T-helper 1 cell treated with Interleukin-12 subunit alpha and Interleukin-12 subunit beta and Interleukin-4 antibody, amounts not matched to agents 30 μg/mL and 1 μg/mL, for 36 hours (primary cell): ENCODE measurements around the gene CACFD1.

ENCODE experiments used
- H3K27ac Mint-ChIP-seq: one replicate; pipeline ENCODE4 v1.8.0; 2021; ENCODE audit warnings: mild to moderate bottlenecking, mixed read lengths
- H3K27me3 Mint-ChIP-seq: one replicate; pipeline ENCODE4 v1.8.0; 2021; ENCODE audit warnings: low read depth, mixed read lengths
- H3K36me3 Mint-ChIP-seq: one replicate; pipeline ENCODE4 v1.8.0; 2021; ENCODE audit warnings: low read depth, mixed read lengths
- H3K4me1 Mint-ChIP-seq: one replicate; pipeline ENCODE4 v1.8.0; 2021; ENCODE audit warnings: low read depth, mixed read lengths
- H3K4me3 Mint-ChIP-seq: one replicate; pipeline ENCODE4 v1.8.0; 2021; ENCODE audit warnings: mild to moderate bottlenecking, moderate library complexity, mixed read lengths
- H3K9me3 Mint-ChIP-seq: one replicate; pipeline ENCODE4 v1.8.0; 2021; ENCODE audit warnings: mixed read lengths

The CACFD1 gene

DNA sequence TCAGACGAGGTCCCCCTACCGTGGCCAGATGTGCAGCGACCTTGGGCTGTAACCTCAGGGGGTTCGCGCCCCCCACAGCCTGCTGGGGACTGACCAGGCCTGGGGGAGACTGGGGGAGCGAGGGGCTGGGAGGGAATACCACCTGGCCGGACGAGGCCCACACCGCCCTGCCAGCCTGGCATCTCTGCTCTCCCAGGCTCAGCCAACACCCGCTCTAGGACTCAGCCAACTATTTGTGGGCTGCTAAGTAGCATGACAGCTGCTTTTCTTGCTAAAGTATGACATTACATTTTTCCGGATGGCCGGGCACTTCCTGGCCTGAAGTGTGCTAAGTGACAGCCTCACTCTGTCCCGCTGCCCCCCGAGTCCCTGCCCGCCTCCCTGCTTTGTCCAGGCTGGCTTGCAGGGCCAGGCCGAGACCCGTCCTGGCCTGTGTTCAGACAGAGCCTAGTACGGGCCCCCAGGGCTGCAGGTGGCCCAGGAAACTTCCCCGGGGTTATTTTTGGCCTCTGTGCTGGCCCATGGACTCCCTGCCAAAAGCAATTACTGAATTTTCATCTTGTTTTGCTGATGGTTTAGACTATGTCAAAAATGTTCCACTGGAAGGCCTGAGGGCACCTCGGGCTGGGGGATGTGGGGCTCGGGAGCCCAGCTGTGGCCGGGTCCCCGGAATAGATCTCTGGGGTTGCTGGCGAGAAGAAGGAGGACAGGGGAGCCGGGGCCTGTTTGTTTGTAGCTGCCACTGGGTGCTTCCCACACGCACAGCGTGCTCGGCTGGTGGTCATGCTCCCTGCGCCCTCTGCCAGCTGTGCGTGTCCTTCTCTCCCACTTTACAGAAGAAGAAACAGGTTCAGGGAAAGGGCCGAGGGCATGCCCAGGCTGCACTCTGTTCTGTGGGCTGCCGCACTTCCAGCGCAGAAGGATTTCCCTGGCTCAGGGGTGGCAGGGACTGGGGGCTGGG is 32.6 kb downstream of the CACFD1 start:
- no peak overlapping the region for H3K4me3 Mint-ChIP-seq

DNA sequence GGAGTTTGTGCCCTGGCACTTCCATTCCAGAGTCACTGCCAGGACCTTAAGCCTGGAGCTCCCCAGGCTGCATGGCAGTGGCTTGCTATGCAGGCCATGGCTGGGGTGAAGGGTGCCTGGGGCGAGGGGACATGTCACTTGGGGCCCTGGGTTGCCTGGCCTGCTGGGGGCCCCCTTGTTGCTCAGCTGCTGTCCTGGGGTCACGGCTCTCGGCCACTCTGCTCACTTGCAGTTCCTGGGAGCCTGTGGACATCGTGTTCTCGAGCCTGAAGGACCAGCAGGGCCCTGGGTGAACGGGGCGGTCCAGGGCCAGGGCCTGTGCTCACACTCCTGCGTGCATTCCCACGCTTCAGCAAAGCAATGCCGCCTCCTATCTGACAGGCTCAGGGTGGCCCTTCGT is 33.6 kb downstream of the CACFD1 start:
- Mint-ChIP-seq H3K27me3 (no peaks in the 10 kb centered on the region), H3K9me3 (no peaks in the 10 kb centered on the region), H3K4me1 (no peaks in the 10 kb centered on the region), H3K4me3 (no peak overlapping the region), H3K27ac (no peak overlapping the region), H3K36me3 (no peaks in the 10 kb centered on the region)

More for the DNA sequence above, 32.6 kb downstream of the CACFD1 start:
- no peaks in the 10 kb centered on the region for H3K4me1 Mint-ChIP-seq
- no peak overlapping the region for H3K27ac Mint-ChIP-seq
- H3K36me3 Mint-ChIP-seq: no peaks in the 10 kb centered on the region
- H3K9me3 Mint-ChIP-seq: no peaks in the 10 kb centered on the region
- H3K27me3 Mint-ChIP-seq: no peaks in the 10 kb centered on the region

DNA sequence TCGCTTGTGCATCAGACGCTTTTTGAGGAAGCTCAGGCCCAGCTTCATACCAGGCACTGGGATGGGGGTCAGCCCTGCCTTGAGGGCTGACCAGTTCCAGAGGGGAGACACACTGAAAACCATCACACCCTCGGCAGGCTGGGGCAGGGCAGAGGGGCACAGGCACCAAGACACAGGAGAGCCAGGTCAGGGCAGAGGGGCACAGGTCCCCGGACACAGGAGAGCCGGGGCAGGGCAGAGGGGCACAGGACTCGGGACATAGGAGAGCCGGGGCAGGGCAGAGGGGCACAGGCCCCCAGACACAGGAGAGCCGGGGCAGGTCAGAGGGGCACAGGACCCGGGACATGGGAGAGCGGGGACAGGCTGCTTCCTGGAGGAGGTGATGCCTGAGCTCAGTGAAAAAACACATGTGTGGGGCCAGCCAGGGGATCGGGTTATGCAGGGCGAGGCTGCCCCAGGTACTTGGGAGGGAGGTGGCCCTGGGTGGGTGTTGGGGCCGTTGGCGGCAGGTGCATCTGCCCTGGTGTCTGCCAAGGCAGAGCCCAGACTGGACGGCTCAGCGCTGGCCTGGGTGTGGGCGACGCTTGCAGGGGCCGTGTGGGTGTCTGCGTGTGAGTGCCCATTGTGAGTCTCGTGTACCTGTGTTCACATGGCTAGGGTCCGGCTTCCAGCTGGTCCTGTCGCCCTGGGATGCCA is 34.2 kb downstream of the CACFD1 start:
- H3K9me3 Mint-ChIP-seq: no peaks in the 10 kb centered on the region
- H3K27ac Mint-ChIP-seq: no peak overlapping the region
- no peaks in the 10 kb centered on the region for H3K36me3 Mint-ChIP-seq
- no peak overlapping the region for H3K4me3 Mint-ChIP-seq
- H3K4me1 Mint-ChIP-seq: no peaks in the 10 kb centered on the region
- H3K27me3 Mint-ChIP-seq: no peaks in the 10 kb centered on the region

DNA sequence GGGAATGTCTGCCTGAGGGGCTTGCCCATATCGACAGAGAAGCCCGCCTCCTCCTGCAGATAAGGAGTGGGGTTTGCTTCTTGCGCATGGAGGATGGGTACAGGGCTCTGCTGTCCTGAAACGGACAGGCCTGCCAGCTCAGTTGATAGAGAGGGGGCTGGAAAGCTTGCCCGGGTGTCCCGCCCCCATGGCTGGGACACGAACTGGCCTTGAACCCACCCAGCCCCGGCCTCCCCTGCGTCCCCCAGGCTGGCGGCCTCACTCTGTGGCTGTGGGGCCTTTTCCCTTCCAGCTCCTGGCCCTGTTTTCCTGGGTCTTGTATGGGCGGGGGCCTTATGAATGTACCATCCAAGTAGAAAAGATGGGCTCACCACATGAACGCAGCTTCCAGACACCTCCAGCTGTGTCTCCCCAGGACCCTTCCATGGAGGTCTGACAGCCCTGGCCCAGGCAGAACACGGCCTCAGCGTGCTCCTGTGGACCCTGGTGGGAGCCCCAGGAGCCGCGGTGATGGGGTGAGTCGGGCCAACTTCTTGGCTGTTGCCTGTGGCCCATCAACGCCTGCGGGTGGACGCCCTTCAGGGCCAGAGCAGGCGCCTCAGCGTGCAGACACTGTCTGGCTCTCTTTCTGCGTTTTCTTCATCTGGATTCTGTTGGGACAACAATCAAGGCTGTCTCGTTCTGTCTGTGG is 35.0 kb downstream of the CACFD1 start:
- Mint-ChIP-seq H3K9me3 (no peaks in the 10 kb centered on the region), H3K27me3 (no peaks in the 10 kb centered on the region), H3K36me3 (no peaks in the 10 kb centered on the region), H3K27ac (no peak overlapping the region), H3K4me1 (no peaks in the 10 kb centered on the region), H3K4me3 (no peak overlapping the region)

DNA sequence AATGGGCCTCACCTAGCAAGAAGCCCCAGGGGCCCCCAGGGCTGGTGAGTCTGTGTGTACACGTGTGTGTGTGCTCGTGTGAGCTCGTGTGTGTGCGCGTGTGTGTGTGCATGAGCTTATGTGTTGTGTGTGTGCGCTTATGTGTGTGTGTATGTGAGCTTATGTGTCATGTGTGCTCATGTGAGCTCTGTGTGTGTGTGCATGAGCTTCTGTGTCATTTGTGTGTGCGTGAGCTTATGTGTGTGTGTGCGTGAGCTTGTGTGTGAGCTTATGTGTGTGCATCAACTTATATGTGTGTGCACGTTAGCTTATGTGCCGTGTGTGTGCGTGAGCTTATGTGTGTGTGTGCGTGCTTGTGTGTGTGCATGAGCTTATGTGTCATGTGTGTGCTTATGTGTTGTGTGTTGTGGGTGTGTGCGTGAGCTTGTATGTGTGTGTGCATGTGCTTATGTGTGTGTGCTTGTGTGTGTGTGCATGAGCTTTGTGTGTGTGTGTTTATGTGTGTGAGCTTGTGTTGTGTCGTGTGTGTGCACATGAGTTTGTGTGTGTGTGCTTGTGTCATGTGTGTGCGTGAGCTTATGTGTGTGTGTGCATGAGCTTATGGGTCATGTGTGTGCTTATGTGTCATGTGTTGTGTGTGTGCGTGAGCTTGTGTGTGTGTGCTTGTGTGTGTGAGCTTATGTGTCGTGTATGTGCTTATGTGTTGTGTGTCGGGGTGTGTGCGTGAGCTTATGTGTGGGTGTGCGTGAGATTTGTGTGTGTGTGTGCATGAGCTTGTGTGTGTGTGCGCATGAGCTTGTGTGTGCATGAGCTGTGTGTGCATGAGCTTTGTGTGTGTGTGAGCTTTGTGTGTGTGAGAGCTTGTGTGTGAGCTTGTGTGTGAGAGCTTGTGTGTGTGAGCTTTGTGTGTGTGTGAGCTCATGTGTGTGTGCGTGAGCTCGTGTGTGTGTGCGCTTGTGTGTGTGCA is 35.8 kb downstream of the CACFD1 start:
- Mint-ChIP-seq H3K36me3 (no peaks in the 10 kb centered on the region), H3K27ac (no peak overlapping the region), H3K4me3 (no peak overlapping the region), H3K27me3 (no peaks in the 10 kb centered on the region), H3K4me1 (no peaks in the 10 kb centered on the region), H3K9me3 (no peaks in the 10 kb centered on the region)

DNA sequence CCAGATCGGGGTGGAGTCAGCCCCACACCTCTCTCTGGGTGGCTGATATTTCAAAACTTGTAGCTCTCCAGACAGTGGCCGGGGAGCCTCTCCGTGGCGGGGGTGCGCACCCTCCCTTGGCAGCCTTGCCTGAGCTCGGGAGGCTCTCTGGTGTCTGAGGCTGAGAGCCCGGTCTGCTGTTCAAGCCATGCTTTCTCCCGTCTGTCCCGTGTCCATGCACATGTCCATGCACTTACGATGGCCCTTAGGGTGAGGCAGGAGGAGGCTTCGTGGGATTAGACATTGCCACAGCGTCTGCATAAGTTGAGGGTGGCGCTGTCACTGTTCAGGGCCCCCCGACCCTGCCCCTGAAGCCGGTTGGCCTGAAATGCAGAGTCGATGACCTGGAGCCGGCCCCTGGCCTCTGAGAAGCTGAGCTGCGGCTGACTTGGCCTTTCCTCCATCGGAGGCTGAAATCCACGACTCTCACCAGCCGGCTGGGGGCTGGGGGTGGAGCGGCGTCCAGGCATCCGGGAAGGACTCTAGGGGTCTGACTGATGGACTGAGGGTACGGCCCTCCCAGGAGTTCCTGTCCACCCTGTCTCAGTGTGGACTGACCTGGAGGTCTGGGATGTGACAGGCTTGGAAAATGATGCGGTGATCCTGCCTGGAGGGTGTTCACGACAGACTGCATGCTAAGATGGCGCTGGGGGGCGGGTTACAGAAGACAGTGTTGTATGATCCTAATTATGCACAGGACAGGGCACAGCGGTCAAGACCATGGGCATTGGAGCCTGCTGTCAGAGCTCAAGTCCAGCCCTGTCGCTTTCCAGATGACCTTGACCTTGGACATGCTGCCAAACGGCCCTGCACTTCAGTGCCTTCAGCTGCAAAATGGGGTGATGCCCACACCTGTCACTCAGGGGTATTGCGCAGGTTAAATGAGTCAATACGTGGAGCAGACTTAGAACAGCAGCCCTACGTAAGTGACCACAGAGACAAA is 37.4 kb downstream of the CACFD1 start:
- no peak overlapping the region for H3K4me3 Mint-ChIP-seq
- H3K9me3 Mint-ChIP-seq: peaks cover 13% of the 10 kb centered on the region
- H3K36me3 Mint-ChIP-seq: no peaks in the 10 kb centered on the region
- no peaks in the 10 kb centered on the region for H3K27me3 Mint-ChIP-seq
- no peaks in the 10 kb centered on the region for H3K4me1 Mint-ChIP-seq
- no peak overlapping the region for H3K27ac Mint-ChIP-seq

DNA sequence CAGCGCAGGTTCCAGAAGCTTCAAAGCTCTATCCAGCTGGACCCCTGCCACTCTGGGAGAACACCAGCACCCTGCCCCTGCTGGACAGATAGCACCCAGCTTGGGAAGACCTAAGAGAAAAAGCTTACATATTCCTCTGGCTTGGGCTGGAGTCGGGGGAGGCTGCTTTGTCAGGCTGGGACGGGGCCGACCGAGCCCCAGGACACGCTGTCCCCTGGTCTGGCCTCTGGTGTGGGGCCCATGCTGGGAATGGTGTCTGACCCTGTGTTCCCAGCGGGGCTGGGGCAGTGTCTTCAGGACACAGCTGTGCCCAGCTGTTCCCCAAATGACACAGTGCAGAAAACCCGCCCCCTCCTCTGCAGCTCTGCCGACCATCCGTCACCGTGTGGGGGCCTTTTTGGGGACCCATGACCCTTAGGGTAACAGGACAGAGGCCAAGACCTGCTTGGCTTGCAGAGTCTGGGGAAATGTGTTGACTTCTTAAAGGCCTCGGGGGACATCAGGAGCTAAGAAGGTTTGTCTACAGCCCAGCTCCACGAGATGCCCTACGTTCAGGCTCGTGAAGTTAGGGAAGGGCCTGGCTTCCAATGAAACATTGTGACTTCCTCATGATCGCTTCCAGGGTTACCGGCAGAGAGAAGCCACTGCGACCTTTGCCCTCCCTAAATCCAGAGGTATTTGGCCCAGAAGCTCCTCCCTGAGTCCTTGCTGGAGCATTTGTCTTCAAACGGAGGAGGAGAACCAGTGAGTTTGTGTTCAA is 39.5 kb downstream of the CACFD1 start:
- no peaks in the 10 kb centered on the region for H3K36me3 Mint-ChIP-seq
- H3K4me1 Mint-ChIP-seq: no peaks in the 10 kb centered on the region
- no peak overlapping the region for H3K4me3 Mint-ChIP-seq
- no peak overlapping the region for H3K27ac Mint-ChIP-seq
- peaks cover 24% of the 10 kb centered on the region for H3K9me3 Mint-ChIP-seq
- H3K27me3 Mint-ChIP-seq: no peaks in the 10 kb centered on the region

DNA sequence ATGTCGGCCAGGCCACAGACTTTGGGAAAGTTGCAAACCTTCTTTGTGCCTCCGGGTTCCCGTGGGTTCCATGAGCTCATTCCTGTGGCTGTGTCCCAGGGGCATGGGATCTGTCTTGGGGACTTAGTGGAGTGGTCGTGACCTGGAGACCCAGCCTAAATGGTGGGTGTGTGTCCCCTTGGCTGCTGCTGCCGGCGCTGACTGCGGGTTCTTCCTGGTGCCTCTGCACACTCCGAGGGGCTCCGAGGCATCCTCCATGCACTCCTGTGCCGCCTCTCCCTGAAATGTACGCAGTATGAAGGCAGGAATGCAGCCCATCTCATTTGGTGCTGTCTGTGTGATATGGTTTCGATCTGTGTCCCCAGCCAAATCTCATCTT is 40.1 kb downstream of the CACFD1 start:
- Mint-ChIP-seq H3K27ac (no peak overlapping the region), H3K27me3 (no peaks in the 10 kb centered on the region), H3K4me3 (no peak overlapping the region), H3K4me1 (no peaks in the 10 kb centered on the region), H3K36me3 (no peaks in the 10 kb centered on the region), H3K9me3 (peaks cover 24% of the 10 kb centered on the region)

DNA sequence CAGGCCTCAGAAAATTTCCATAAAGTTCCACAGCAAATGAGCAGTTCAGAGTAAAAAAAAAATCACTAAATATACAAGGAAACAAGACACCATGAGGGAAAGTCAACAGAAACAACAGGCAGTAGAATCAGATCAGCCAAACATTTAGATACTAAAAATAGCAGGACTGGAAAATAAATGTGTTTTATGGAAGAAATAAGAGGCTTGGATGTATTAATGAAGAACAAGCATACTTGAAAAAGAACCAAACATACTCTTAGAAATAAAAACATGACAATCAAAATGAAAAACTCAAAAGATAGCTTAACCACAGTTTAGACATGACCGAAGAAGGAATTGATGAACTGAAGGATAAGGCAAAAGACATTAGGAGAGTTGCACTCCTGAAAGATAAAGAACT is 42.3 kb downstream of the CACFD1 start:
- H3K4me3 Mint-ChIP-seq: no peak overlapping the region
- H3K9me3 Mint-ChIP-seq: peaks cover 24% of the 10 kb centered on the region
- H3K27ac Mint-ChIP-seq: no peak overlapping the region
- H3K36me3 Mint-ChIP-seq: no peaks in the 10 kb centered on the region
- no peaks in the 10 kb centered on the region for H3K4me1 Mint-ChIP-seq
- H3K27me3 Mint-ChIP-seq: no peaks in the 10 kb centered on the region

DNA sequence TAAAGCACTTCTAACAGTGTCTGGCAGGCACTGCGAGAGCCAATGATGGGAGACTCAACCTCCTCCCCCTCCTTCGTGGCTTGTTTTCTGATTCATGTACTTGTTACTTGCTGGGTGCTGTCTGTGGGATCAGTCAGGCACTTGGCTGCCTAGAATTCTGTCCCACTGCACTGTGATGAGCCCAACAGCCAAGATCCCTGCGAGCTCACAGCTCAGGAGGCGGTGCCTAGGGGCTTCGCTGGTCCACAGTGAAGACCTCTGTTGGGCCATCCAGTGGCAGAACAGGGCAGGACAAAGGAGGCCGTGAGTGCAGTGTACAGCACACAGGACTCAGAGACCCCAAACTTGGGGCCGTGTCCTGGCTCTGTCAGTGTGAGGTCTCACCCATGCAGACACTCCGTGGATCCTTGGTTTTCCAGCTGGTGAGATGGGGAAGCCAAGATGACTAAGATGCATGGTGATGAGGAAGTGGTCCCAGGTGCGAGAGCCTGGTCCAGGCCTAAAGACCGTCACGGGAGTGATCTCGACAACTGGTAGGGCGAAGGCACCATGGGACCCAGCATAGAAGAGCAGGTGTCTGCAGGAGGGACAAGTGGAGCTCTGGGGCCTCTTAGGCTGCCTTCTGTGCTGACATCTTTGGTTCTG is 45.5 kb downstream of the CACFD1 start:
- Mint-ChIP-seq H3K9me3 (peaks cover 24% of the 10 kb centered on the region), H3K4me1 (peaks cover 5% of the 10 kb centered on the region), H3K36me3 (no peaks in the 10 kb centered on the region), H3K27me3 (no peaks in the 10 kb centered on the region), H3K4me3 (no peak overlapping the region), H3K27ac (no peak overlapping the region)

DNA sequence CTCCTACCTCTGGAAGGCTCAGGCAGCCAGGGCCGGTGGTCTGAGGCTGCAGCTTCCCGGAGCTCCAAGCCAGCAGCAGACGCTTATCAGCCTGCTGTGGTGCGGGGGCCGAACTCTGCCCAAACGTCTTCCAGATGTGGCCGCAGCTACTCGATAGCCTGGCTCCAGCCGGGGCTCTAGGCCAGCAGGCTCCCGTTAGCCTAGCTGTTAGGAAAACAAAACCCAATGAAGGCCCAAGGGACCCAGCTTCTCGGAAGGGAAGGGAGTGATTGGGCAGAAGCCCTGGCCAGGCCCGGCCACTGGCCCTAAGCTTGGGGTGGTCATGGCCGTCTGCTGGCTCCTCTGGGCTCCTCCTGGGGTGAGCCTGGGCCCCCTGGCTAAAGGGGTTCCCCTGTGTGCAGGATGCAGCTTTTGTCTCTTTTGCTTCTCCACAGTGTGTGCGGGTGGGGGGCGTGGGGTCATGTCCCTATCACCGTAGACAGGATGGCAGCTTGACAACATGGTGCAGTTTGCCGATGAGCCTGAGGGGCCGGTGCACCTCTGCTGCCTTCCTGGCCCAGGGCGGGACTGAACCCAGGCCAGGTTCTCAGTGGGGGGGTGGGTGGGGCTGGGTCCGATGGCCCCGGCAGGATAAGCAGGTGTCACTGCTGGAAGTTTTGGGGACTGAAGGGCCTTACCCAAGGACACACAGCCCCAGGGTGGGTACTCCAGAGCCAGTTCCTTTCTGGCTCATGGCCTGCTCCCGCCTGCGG is 46.3 kb downstream of the CACFD1 start:
- Mint-ChIP-seq H3K27me3 (no peaks in the 10 kb centered on the region), H3K36me3 (no peaks in the 10 kb centered on the region), H3K27ac (no peak overlapping the region), H3K4me3 (no peak overlapping the region), H3K4me1 (peaks cover 5% of the 10 kb centered on the region), H3K9me3 (peaks cover 22% of the 10 kb centered on the region)

DNA sequence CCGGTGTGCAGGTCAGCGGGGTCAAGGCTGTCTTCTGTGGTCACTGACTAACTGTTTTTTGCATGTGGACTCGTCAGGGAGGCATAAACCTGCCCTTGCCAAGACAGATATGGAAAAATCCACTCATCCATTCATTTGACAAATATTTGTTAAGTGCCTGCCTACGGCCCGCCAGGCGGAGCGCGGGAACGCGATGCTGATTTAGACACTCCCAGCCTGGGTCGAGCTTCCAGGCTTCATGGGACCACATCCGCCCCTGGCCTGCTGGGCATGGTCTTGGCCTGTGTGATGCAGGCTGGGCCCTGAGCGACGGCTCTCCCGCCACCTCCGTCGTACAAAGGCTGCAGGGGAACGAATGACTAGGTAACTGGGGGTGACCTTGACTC is 46.9 kb downstream of the CACFD1 start:
- no peak overlapping the region for H3K4me3 Mint-ChIP-seq
- no peaks in the 10 kb centered on the region for H3K36me3 Mint-ChIP-seq
- H3K9me3 Mint-ChIP-seq: peaks cover 17% of the 10 kb centered on the region
- no peaks in the 10 kb centered on the region for H3K27me3 Mint-ChIP-seq
- no peak overlapping the region for H3K27ac Mint-ChIP-seq
- peaks cover 5% of the 10 kb centered on the region for H3K4me1 Mint-ChIP-seq
